Kidney glomerular epithelial cell (primary cell): ENCODE data around the gene ZSCAN9.

Source experiments
- DNase-seq: peaks from one replicate; lab custom pipeline; 2025; lab: John Stamatoyannopoulos, UW

The ZSCAN9 gene

DNA sequence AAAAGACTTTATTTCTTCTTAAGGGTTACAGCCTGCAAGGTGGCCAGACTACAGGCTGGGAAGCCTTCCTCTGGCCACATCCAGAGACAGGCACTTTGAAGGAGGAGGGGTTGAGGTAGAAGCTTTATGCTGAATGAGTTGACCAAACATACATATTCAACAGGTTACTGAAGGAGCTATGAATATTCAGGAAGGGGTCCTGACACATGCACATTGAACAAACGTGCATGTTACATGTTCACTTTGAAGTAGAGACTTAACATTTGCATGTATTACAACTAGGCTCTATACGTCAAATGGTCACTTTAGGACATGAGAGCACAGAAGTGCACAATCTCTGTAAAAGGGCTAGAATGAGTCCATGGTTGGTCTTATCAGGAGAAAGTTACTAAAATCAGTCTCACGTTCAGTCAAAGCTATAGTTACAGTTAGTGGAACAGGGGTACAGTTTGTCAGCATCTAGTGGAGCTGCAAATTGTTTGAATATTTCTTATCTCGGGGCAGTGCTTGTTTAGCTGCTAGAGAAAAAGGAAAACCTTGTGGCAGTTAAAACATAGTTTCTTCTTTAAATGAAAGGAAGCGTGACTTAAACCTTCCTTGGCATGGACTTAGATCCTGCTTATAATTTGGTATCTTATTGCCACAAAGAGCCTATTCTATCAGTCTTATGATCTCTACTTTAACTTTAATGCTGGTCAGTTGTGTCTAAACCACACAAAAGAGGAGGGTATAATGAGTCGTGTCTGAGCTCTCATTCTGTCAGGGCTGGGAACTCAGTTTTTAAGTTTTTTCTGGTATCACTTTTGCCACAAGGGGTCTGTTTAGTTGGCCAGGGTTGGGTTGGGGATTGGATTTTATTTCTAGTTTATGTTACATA is 4.6 kb upstream of the ZSCAN9 start:
- no peak for DNase-seq

GRCh38 chr6:28224131-28225055 is 682 bp upstream of the ZSCAN9 start:
- peak; percentile 55 for DNase-seq

- DNase-seq: no peak
Observed at GRCh38 chr6:28226460-28226859, 1.4 kb downstream of the ZSCAN9 start.

- DNase-seq: no peak
Observed at GRCh38 chr6:28232785-28233184, 7.7 kb downstream of the ZSCAN9 start.

GRCh38 chr6:28235912-28236452 is 10.9 kb downstream of the ZSCAN9 start:
- DNase-seq: no peak

GRCh38 chr6:28239636-28240035 is 14.6 kb downstream of the ZSCAN9 start:
- no peak for DNase-seq

DNA sequence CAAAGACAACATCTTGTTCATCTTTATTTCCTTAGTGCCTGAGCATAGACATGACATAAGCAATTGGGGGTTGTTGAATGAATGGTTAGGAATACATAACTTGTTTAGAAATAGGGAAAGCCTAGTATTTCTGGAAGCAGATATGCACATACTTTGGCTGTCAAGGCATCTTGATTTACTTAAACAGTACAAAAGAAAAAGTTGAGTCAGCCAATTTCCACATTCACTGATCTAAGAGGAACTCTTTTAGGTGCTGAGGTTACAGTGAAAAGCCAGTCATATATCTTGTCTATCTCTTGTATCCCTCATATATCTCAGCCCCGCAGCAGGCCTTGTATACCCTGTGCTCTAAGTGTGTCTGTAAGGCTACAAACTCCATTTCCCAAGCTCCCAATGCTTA is 15.4 kb downstream of the ZSCAN9 start:
- DNase-seq: no peak

DNA sequence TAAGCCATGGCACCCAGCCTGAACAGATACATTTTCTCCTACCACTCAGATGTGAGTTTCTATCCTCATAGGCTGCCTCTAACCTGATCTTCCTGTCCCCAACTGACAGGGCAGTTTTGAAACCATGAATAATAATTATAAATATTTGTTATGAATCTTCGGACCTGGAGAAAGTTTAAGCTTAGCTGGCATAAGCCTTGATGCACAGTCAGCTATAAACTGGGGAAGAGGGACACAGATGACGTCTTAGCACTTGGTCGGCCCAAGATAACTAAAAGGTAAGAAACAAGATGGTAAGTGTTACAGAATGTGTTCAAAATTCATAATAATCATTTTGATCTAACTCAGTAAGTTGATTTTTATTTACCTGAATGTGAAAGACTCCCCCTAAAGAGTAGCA is 18.9 kb downstream of the ZSCAN9 start:
- no peak for DNase-seq

- no peak for DNase-seq
Observed at GRCh38 chr6:28245206-28245941, 20.3 kb downstream of the ZSCAN9 start.

DNA sequence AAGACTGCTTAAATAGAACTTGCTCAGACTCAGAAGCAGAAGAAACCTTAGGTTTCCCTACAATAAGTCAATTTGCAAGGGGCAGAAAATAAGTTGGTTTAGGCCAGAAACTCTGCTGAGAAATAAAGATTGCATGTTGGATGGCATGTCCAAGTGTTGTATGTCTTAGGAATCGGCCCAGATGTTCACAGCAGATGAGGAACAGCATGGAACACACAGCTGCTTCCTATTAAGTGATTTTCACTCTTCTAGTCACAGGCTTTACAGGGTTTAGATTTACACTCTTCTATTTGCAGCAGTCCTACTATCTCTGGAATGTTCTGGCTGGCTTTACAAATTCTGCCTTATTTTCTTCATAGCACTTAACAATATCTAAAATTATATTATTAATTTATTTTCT is 23.8 kb downstream of the ZSCAN9 start:
- no peak for DNase-seq

DNA sequence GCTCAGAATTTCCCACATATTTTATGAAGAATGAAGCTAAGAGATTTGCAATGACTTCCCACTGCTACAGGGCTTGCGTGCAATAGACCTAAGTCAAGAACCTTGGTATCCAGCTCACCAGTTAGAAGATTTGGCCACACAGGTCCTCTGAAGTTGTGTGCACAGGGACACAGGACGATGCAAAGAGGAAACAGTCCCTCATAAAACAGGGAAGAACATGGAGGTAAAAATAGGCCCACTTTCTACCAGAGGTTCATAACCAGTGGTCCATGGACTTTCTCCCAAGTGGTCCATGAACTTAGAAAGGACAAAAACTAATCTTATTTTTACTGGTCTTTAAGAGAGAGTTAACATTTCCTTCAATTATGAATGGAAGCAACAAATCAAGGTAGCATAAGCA is 25.7 kb downstream of the ZSCAN9 start:
- DNase-seq: no peak

DNA sequence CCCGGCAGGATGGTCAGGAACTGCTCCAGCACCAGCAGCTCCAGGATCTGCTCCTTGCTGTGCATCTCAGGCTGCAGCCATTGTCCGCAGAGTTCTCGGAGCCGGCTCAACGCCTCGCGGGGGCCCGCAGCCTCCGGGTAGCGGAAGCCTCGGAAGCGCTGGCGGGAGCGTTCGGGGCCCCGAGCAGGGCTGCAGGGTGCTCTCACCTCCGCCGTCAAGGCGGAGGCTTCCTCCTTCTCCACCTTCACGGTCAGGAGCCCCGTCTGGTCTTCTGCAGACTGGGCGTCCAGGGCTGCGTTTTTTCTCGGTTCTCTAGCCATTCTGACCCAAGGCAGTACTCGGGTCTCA is 26.6 kb downstream of the ZSCAN9 start:
- DNase-seq: no peak

DNA sequence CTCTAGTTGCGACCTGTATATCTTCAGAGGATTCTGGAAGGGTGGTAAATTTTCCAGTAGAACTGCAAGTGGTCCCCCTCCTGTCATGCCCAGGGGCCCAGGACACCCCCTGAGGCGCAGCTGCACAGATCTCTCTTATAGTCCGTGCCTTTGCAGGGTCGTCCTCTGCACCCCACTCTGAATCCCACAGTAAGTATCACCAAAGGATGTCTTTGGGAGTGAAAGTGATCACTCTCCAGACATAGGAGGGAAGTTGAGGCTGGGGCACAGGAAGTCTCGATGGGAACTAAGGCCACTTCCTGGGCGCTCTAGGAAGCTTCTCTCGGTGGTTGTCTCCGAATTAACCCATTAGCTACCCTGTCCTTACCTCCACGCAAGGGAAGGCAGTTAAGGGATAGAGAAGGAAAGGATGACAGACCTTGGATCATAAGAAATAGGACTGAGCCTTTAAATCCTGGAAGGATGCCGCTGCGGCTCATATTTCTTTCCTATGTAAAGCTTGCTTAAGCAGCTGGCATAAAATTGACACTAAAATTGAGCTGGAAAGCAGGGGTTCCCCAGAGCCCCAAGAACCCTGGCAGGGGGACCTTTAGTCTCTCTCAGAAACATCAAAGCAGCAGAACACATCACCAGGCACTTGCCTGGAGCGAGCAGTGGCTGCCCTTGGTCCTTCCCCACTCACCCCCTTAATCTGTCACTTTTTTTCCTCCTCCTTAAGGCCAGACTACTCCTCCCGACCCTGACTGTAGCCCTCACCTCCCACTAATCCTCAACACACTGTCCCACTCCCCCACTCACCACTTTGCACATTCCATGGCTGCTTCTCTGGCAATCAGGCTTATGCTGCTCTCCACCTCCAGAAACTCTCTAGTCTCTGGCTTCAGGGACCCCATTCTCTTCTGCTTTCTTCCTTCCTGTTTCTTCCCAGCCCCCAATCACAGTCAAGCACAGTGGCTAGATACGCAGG is 27.2 kb downstream of the ZSCAN9 start, which contains the start of gene ZKSCAN4:
Gene ZKSCAN4, minus strand, starts transcription at position 261 of the 967 bp plus-strand sequence. CDS start 289 bp downstream, outside the sequence.
- DNase-seq: peak; percentile 92

DNA sequence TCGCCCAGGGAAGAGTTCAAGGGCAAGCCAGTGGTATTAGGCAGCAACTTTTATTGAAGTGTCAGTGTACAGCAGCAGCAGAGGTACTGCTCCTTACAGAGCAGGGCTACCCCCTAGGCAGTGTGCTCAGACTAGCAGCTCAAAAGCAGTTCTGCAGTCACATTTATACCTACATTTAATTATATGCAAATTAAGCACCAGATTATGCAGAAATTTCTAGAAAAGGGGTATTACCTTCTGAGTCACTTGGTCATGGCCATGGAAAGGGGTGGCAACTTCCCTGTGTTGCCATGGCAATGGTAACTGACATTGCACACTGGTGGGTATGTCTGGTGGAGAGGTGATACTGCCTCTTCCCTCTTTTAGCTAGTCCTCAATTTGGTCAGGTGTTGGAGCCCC is 29.0 kb downstream of the ZSCAN9 start:
- no peak for DNase-seq

DNA sequence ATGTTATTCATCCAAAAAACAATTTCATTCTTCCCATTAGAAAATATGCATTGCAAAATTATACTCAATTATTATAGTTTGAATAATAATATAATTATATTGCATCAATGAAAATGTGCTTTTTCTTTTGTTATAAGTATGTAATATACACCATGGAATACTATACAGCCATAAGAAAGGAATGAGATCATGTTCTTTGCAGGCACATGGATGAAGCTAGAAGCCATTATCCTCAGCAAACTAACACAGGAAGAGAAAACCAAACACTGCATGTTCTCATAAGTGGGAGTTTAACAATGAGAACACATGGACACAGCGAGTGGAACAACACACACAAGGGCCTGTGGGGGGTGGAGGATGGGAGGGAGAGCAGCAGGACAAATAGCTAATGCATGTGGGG is 32.0 kb downstream of the ZSCAN9 start:
- no peak for DNase-seq

DNA sequence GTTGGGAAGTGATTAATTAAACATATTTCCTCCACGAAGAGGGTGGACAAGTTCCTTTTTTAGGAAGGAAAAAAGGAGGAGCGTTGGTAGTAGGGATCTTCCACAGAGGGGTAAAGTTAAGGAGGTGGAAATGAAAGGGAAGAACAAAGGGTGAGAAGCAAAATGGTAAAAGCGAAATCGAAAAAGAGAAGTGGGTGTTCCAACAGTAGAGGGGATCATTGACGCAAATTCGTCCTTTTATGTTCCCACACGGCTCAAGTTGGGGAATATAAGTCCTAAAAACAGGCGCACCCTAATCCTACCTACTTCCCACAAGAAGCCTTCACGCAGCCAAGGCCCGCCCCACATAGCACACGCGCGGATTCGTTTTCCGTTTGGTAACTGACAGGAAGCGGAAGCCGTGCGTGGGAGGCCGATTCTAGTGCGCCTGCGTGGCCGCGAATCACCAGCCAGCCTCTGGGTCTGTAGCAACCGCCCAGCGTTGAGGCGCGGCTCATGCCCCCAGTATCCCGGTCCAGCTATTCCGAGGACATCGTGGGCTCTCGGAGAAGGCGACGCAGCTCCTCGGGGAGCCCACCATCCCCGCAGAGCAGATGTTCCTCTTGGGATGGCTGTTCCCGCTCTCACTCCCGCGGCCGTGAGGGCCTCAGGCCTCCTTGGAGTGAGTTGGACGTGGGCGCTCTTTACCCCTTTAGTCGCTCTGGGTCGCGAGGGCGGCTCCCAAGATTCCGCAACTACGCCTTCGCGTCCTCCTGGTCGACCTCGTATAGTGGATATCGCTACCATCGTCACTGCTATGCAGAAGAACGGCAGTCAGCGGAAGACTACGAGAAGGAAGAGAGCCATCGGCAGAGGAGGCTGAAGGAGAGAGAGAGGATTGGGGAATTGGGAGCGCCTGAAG is 34.1 kb downstream of the ZSCAN9 start, which contains the start of gene NKAPL:
Gene NKAPL, plus strand, starts transcription at position 421 of the 901 bp plus-strand sequence. Its CDS starts 75 bp downstream, at position 496.
- no peak for DNase-seq

DNA sequence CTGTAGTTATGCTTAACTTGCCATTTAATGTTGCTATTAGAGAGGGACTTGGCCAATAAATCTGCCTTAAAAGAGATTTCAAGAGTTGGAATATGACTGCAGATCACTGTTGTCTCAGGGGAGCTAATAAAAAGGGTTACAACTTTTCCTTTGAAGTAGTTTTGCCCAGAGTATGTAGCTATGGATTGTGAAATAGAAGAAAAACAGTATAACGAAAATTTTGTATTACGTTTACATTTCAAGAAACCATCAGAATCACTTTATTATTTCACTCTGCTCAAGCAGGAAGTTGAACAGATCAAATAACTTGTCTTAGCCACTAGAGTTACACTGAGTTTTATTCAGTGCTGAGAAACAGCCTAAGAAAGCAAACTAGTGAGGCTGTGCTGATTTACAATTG is 38.8 kb downstream of the ZSCAN9 start:
- no peak for DNase-seq

- DNase-seq: no peak
Observed at GRCh38 chr6:28264834-28265401, 39.8 kb downstream of the ZSCAN9 start.

DNA sequence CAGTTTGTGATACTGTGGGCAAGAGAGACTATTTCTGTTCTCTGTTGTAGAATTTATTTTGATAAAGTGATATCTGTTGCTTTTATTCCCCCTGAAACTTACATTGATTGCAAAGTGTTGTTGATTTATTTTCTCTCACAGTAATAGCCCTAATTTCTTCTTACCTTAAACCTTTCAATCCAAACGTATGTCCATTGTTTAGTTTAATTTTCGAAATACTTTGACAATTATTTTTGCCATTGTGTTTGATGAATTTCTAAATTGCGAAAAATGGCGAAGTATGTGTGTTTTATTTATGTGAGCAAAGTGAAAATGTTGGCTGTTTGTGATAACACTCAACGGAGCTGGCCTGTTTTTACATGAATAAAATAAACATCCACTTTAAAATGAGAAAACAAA is 41.5 kb downstream of the ZSCAN9 start:
- DNase-seq: no peak
